Epithelial cell of esophagus (primary cell): Measurements from ENCODE around the gene BMP5.

Experiments
- DNase-seq: peaks from one replicate; pipeline ENCODE4 v3.0.0; 2010; ENCODE audit warnings: low read depth
- H3K4me3 ChIP-seq: 2 replicates; pipeline ENCODE4 v1.5.1; 2011; ENCODE audit warnings: mild to moderate bottlenecking, low read length, control low read depth
- TF ChIP-seq, protein P1 (sequence below): IDR thresholded peaks from 2 replicates; pipeline ENCODE4 v1.5.1; 2011; ENCODE audit warnings: low read depth, mild to moderate bottlenecking, low read length, control low read depth, inconsistent platforms; ENCODE audit not compliant: insufficient read depth; ENCODE audit errors: missing control alignments

Gene BMP5

DNA sequence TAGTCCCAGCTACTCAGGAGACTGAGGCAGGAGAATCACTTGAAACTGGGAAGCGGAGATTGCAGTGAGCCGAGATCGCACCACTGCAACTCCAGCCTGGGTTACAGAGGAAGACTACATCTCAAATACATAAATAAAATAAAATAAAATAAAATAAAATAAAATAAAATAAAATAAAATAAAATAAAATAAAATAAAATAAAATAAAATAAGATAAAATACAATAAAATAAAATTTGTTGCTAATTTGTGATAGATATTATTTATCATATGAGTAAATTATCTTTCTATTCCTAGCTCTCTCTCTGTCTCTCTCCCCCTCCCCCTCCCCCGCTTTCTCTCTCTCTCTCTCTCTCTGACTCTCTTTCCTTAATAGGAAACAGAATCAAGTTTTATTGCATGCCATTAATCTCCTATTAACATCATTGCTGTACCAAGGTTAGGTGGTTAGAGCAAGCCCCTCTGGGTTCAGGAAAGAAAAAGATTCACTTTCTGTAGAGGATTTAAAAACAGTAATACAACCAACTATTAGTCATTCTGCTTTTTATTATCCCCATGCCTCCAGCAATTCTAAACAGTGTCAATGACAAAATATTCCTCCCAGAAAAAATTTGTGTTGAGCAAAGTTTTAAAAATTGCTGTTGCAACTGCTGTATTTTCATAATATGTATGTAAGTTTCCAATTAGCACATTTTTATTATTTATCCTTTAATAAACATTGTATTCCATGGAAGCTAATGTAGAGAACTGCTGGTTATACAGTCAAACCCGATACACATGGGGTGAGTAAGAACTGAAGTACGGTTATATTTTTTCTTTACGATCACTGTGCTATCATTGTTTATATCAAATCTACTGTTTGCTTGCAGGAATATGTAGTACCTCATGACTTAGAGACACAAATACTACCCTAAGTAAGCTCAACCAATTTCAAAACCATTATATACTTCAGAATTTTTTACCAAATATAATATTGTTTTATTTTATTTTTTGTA is 22.1 kb downstream of the BMP5 start:
- TF ChIP-seq, protein P1, sequence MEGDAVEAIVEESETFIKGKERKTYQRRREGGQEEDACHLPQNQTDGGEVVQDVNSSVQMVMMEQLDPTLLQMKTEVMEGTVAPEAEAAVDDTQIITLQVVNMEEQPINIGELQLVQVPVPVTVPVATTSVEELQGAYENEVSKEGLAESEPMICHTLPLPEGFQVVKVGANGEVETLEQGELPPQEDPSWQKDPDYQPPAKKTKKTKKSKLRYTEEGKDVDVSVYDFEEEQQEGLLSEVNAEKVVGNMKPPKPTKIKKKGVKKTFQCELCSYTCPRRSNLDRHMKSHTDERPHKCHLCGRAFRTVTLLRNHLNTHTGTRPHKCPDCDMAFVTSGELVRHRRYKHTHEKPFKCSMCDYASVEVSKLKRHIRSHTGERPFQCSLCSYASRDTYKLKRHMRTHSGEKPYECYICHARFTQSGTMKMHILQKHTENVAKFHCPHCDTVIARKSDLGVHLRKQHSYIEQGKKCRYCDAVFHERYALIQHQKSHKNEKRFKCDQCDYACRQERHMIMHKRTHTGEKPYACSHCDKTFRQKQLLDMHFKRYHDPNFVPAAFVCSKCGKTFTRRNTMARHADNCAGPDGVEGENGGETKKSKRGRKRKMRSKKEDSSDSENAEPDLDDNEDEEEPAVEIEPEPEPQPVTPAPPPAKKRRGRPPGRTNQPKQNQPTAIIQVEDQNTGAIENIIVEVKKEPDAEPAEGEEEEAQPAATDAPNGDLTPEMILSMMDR: no peak
- H3K4me3 ChIP-seq: no peak overlapping the region
- DNase-seq: no peak

DNA sequence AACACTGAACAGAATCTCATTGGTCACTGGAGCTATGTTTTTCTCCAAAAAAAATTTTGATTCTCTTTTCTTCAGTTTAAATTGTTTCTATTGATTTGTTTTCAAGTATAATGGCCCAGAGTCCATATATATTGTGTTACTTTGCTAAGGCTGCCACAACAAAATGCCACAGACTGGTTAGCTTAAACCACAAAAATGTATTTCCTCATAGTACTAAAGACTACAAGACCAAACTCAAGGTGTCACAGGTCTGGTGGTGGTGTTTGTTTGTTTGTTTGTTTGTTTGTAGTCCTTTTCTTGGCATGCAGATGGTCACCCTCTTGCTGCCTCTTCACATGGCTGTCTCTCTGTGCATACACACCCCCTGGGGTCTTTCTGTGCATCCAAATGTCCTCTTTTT is 34.0 kb downstream of the BMP5 start:
- TF ChIP-seq, protein P1: no peak
- peak; percentile 18 for DNase-seq
- H3K4me3 ChIP-seq: no peak overlapping the region

DNA sequence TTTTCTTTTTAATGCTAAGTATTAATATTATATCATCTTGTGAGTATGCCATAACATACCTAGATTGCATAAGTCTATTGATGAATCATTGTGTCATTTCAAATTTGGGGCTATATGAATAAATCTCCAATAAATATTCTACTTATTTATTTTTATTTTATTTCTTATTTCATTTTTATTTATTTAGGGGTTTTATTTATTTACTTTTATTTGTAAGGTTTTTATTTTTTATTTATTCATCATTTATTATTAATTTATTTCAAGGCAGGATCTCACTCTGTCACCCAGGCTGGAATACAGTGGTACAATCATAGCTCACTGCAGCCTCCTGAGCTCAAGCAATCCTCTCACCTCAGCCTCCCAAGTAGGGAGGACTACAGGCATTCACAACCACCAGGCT is 36.3 kb downstream of the BMP5 start:
- H3K4me3 ChIP-seq: no peak overlapping the region
- peak; percentile 3 for DNase-seq
- TF ChIP-seq, protein P1: no peak

DNA sequence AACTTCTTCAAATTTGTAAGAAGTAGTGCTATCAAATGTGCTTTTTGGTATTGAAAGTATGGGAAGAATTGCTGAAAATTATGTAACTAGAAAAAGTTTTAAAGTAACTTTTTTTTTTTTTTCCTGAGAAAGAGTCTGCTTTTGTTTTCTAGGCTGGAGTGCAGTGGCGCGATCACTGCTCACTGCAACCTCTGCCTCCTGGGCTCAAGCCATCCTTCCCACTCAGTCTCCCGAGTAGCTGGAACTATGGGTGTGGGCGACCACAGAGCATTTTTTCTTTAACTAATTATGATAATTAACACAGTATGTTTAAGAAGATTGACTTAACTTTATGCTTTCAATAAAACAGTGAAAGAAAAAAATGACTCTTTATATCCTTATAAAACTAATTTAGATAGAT is 38.4 kb downstream of the BMP5 start:
- DNase-seq: no peak
- H3K4me3 ChIP-seq: no peak overlapping the region
- TF ChIP-seq, protein P1: no peak

DNA sequence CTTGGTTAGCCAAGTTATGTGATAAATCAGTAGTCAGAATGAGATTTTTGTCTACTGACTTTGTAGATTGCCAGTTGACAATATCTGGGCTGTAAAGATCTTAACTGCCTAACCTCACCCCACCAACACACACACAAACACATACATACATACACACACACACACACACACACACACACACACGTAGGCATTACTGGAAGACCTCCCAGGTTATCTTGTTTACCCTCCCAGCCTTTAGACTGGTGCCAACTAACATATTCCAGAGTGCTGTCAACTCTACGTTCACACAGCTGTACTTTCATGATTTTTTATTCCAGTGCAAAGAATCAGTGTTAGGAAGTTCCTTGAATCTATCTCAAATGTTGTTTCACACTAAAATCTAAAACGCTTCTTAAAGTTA is 38.9 kb downstream of the BMP5 start:
- TF ChIP-seq, protein P1: no peak
- no peak for DNase-seq
- no peak overlapping the region for H3K4me3 ChIP-seq

DNA sequence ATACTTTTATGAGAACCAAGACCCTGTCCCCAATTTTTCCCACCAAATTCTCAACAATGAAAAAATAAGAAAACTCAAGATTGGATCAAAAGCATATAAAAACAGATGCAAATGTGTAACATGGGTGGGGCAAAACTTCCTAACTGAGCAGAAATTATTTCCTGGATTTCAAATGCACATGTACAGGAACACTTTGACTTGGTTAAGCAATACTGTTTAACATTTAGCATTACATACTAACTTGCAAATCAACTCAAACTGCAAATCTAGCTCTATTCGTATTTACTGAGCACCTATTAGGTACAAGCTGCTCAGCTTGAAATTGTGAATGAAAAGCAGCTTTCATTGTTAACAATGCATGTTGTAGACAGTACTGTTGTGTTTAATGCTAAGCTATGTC is 40.2 kb downstream of the BMP5 start:
- TF ChIP-seq, protein P1: no peak
- peak; percentile 2 for DNase-seq

More for the DNA sequence above, 40.2 kb downstream of the BMP5 start:
- H3K4me3 ChIP-seq: no peak overlapping the region
